GM19395 (cell line): ENCODE measurements around the gene ZNF497.
"Not testable (repeated sequence)": the region's sequence is repeated elsewhere in the genome, so short reads cannot be mapped to it uniquely, and the experiment has no call there.

ENCODE experiments used
- ATAC-seq: cut with Tn5 transposase; IDR thresholded peaks from one replicate; pipeline ENCODE4 v1.9.1; 2021; ENCODE audit warnings: mild to moderate bottlenecking, moderate library complexity; ENCODE audit not compliant: unreplicated experiment

Gene ZNF497

GRCh38 chr19:58362272-58362994 lies at the start of gene ZNF497:
TSS of gene ZNF497 (minus strand) at chr19:58362751. CDS start at chr19:58357635, 5,116 bp downstream.
- ATAC-seq, result peak; percentile 89

GRCh38 chr19:58409010-58409790 lies 46.6 kb upstream of the ZNF497 start:
- ATAC-seq, result peak; percentile 19

GRCh38 chr19:58408152-58409009 lies 45.8 kb upstream of the ZNF497 start, which contains the start of gene ZNF584:
TSS of gene ZNF584 (plus strand) at chr19:58408649. CDS start at chr19:58409148, 499 bp downstream.
- peak; percentile 92 for ATAC-seq

GRCh38 chr19:58407658-58408151 lies 45.2 kb upstream of the ZNF497 start:
- ATAC-seq, result peak; percentile 15

GRCh38 chr19:58406818-58407657 lies 44.5 kb upstream of the ZNF497 start:
- ATAC-seq, result no peak

- not testable (repeated sequence) for ATAC-seq
Observed at GRCh38 chr19:58403920-58404478, 41.4 kb upstream of the ZNF497 start.

GRCh38 chr19:58401840-58402421 lies 39.4 kb upstream of the ZNF497 start:
- ATAC-seq, result no peak

GRCh38 chr19:58400916-58401839 lies 38.6 kb upstream of the ZNF497 start:
- peak; percentile 99 for ATAC-seq

- no peak for ATAC-seq
Observed at GRCh38 chr19:58400316-58400915, 37.9 kb upstream of the ZNF497 start.

GRCh38 chr19:58399903-58400302 lies 37.4 kb upstream of the ZNF497 start:
- ATAC-seq, result no peak

GRCh38 chr19:58398545-58398944 lies 36.0 kb upstream of the ZNF497 start:
- ATAC-seq, result no peak

GRCh38 chr19:58398087-58398486 lies 35.5 kb upstream of the ZNF497 start:
- ATAC-seq, result no peak

- no peak for ATAC-seq
Observed at GRCh38 chr19:58397533-58398037, 35.0 kb upstream of the ZNF497 start.

- ATAC-seq, result no peak
Observed at GRCh38 chr19:58396691-58397532, 34.4 kb upstream of the ZNF497 start.

- ATAC-seq, result no peak
Observed at GRCh38 chr19:58395979-58396627, 33.6 kb upstream of the ZNF497 start.
